Right ventricle myocardium inferior (tissue), 1 donor: Measurements from ENCODE around the gene MTHFD1. TPM values are rescaled to one million over a fixed set of nuclear protein-coding genes. Genes with fewer than 3 reads are reported as not detected.
"Not testable (repeated sequence)": the region's sequence is repeated elsewhere in the genome, so short reads cannot be mapped to it uniquely, and the experiment has no call there.

ENCODE experiments used
- ATAC-seq: fragments of 200-7000 bp; cut with Tn5 transposase; one replicate; pipeline ENCODE4 v1.9.1; 2020; ENCODE audit warnings: mild to moderate bottlenecking, moderate library complexity
- DNase-seq: peaks from one replicate; pipeline ENCODE4 v3.0.0; 2021; ENCODE audit errors: missing footprints
- intact Hi-C: fragments of 100-400 bp; cut with DNase I; formaldehyde crosslinking; loops from one replicate; pipeline ENCODE4 v1.11.0; 2022
- long read RNA-seq: library from polyadenylated mRNA; unstranded; transcript quantifications from one replicate; pipeline ENCODE4 v2.0.0, GENCODE V29; 2021
- total RNA-seq: library from RNA; stranded (reverse); fragmentation: NEBNext Ultra II Directional; extraction: Animal tissue kit (Norgen Biotek cat#: 25700); gene quantifications from one replicate; pipeline ENCODE4 v1.2.1, GENCODE V29; 2021
- donor health status: DM: no; HTN: yes; CAD: no; lungs with severe emphysema.

MTHFD1 gene
- 58.1 TPM for total RNA-seq
- long read RNA-seq, transcript MTHFD1-201 (28 exons, 3,136 nt): major isoform, 55 of 65 reads
- long read RNA-seq, partial matches to known transcripts: 4 of 65 reads
- long read RNA-seq, other reads (novel, unspliced or antisense): 6 of 65 reads

DNA sequence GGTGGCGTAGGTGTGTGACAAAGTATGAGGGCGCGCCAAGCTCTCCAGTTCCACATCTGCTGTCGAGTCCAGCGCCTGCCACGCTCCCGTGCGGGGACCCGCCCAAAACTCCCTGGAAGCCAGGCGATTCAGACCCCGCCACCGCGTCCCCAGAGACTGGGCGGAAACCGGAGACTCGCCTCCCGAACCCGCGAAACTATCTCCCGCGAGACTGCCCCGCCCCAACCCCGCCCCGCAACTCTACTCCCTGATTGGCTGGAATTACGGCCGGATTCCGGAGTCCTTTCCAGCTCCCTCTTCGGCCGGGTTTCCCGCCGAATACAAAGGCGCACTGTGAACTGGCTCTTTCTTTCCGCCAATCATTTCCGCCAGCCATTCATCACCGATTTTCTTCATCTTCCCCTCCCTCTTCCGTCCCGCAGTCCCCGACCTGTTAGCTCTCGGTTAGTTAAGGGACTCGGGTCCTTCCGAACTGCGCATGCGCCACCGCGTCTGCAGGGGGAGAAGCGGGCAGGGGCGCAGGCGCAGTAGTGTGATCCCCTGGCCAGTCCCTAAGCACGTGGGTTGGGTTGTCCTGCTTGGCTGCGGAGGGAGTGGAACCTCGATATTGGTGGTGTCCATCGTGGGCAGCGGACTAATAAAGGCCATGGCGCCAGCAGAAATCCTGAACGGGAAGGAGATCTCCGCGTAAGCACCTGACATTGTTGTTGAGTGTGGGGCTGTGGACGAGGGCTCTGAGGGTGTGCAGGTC, at the start of gene MTHFD1:
Gene MTHFD1, plus strand, starts transcription at position 572 of the 751 bp plus-strand sequence. Its CDS starts 75 bp downstream, at position 647.
- ATAC-seq: peak; percentile 92
- intact Hi-C loops: loop anchor here (2.0 kb wide), 1 partner anchor 49 kb away; no protein-coding TSS in a partner anchor
- peak; percentile 100 for DNase-seq

DNA sequence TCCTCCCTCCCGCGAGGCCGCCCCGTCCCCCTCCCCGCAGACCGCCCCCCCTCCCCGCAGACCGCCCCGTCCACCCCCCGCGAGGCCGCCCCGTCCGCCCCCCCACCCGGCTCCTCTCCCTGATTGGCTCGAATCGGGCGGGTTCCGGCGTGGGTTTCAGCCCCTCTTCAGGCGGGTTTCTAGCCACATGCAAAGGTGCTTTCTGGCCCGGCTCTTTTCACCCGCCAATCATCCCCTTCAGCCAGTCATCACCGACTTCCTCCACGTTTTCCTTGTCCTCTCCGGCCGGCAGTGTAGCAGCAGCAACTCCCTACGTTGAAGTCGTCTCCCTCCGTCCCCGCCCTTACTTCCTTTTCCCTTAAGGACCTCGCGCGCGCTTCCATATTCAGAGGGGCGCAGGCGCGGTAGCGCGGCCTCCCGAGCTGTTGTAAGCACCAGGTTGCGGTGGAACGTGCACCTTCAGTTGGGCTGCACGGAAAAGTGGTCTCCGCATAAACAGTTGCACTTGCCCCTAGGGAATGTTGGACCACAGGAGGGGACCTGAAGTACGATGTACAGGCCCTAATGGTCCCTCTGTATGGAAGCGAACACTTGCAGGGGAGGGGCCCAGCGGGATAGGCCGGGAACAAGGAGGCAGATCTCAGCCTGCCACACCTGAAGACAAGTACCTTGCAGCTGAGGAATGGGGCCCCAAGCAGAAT, 49.4 kb upstream of the MTHFD1 start:
- peak; percentile 95 for ATAC-seq
- peak; percentile 95 for DNase-seq
- intact Hi-C loops: loop anchor here (2.0 to 5.0 kb wide), 2 partner anchors 50 to 696 kb away; partner anchors contain the start of genes MTHFD1 and WDR89

- ATAC-seq: no peak
- intact Hi-C loops: loop anchor here (5.0 to 10.0 kb wide), 3 partner anchors 134 to 297 kb away; partner anchors contain the start of genes ZBTB1 and ZBTB25
These were observed 47.5 kb upstream of the MTHFD1 start for GRCh38 chr14:64340560-64341196.

GRCh38 chr14:64347748-64348147, 40.4 kb upstream of the MTHFD1 start:
- ATAC-seq (no peak), DNase-seq (no peak)
- intact Hi-C loops: loop anchor here (10.0 kb wide), 2 partner anchors 127 to 157 kb away; partner anchors contain the start of genes ZBTB1 and ZBTB25

More at GRCh38 chr14:64340560-64341196, 47.5 kb upstream of the MTHFD1 start:
- no peak for DNase-seq

GRCh38 chr14:64349741-64350490, 38.2 kb upstream of the MTHFD1 start:
- intact Hi-C loops: loop anchor here (10.0 kb wide), 2 partner anchors 125 to 155 kb away; partner anchors contain the start of genes ZBTB1 and ZBTB25
- DNase-seq (no peak), ATAC-seq (no peak)

GRCh38 chr14:64363265-64363846, 24.8 kb upstream of the MTHFD1 start:
- DNase-seq (no peak), ATAC-seq (no peak)
- intact Hi-C loops: no loop called here

DNA sequence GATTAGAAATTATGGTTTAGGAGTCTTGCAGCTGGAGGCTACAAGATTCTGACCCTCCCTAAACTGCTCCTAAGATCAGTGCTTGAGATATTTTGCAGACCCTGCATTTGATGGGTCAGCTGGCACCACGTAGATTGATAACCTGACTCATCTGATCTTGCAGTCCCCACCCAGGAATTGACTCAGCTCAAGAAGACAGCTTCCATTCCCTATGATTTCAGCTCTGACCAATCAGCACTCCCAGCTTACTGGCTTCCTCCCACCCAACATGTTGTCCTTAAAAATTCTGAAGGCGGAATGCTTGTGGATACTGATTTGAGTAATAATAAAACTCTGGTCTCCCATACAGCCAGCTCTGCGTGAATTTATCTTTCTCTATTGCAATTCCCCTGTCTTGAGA, 23.2 kb upstream of the MTHFD1 start:
- ATAC-seq (no peak), DNase-seq (no peak)
- intact Hi-C loops: no loop called here

GRCh38 chr14:64365358-64365889, 22.7 kb upstream of the MTHFD1 start:
- ATAC-seq, intact Hi-C loops, DNase-seq: not testable (repeated sequence)

DNA sequence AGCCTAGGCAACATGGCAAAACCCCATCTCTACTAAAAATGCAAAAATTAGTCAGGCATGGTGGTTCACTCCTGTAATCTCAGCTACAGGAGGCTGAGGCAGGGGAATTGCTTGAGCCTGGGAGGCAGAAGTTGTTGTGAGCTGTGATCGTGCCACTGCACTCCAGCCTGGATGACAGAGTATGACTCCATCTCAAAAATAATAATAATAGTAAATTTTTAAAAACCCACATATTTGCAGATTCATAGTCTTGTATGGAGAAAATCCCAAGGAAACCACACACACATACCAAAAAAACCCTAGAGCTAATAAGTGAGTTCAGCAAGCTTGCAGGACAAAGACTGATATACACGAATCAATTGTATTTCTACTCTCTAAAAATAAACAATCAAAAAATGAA, 19.0 kb upstream of the MTHFD1 start:
- intact Hi-C loops: no loop called here
- DNase-seq (no peak), ATAC-seq (no peak)

DNA sequence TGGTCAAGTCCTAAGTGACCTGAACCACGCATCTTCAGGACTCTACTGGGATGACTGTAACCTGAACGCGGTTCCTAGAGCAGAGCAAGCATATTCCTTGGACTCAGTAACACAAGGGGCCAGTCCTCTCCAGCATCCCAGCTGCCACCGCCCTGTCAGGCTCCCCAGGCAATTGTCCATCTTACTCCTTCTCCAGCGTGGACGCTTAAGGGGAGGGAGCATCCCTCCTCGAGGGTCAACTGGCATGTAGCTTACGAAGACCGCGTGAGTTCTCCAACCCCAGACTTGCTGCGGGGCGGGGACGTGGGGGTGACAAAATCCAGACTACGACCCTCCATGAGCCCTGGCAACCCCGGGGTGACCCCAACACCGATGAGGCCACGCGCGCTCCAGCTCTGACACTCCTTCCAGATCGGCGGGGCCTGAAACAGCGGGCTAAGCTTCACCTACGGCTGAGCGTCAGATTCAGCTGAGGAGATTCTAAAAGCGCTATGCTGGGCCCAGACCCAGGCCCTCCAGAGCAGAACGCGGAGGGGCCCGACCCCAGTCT, 846 bp upstream of the MTHFD1 start:
- DNase-seq (peak; percentile 78), ATAC-seq (peak; percentile 4)
- intact Hi-C loops: no loop called here

DNA sequence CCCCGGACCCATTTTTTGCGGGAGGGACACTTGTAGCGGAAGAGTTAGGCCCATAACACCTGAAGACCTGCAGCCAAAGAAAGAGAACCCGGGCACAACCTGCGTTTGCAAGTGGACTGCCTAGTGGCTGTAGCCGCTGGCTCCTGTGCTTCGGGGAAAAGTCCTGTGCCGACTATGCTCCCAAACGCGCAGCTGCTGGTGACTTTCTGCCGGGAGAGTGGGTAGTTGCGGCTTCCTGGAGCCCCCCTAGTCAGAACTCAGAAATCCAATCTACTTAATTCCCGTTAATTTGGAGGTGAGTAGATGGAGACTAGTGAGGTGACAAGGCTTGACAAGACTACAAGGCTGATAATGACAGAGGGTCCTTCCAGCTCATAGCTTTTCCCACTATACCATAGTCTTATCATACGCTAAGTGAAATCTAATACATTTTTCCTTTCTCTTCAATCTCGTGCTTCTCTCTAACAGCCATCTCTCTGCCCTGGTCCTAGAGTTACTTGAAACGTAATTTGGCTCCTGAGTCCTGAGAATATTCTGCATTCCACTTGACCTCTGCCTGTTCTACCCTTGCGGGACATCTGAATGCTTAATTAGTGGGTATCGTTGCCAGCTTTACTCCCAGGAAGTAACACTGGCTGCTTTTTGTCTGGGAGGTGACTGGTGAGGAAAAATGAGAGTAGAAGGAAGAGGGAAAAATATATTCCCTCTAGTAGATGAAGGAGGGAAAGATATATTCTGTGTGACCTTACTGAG, 556 bp downstream of the MTHFD1 start:
- DNase-seq: no peak
- intact Hi-C loops: loop anchor here (2.0 kb wide), 1 partner anchor 50 kb away; no protein-coding TSS in a partner anchor
- peak; percentile 20 for ATAC-seq

GRCh38 chr14:64391113-64391725, 3.1 kb downstream of the MTHFD1 start:
- intact Hi-C loops: no loop called here
- ATAC-seq (no peak), DNase-seq (no peak)

DNA sequence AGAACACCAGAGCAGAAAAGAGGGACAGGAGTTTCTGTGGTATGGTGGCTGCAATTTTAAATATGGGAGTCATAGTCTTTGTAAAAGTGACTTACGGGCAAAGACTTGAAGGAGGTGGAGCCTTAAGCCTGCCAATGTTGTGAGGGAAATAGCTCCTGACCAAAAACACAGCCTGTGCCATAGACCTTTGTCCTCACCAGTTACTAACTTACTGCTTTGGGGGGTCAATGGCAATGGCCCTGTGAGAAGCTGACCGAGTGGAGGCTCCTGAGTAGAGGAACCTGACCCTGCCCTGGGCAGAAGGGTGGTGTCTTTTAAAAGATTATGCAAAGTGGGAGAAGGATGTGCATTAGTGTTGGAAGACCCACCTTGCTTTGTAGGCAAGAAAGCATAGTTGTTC, 3.8 kb downstream of the MTHFD1 start:
- intact Hi-C loops: no loop called here
- DNase-seq: no peak
- ATAC-seq: no peak

DNA sequence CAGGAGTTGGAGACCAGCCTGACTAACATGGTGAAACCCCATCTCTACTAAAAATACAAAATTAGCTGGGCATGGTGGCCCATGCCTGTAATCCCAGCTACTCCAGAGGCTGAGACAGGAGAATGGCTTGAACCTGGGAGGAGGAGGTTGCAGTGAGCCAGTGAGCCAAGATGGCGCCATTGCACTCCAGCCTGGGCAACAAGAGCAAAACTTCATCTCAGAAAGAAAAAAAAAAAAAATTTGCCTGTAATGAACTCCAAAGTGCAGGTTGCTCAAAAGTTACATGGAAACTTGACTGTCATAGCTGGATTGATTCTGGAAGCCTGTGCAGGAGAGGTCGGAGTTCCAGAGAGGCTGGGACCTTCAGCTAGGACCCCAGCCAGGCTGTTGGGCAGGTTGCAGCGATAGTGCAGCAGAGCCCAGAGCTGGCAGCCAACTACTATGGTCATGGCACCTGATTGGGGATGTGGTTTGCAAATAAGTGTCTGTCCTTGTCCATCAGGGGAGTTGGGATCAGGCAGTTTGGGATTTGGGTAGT, 5.1 kb downstream of the MTHFD1 start:
- not testable (repeated sequence) for ATAC-seq, DNase-seq

DNA sequence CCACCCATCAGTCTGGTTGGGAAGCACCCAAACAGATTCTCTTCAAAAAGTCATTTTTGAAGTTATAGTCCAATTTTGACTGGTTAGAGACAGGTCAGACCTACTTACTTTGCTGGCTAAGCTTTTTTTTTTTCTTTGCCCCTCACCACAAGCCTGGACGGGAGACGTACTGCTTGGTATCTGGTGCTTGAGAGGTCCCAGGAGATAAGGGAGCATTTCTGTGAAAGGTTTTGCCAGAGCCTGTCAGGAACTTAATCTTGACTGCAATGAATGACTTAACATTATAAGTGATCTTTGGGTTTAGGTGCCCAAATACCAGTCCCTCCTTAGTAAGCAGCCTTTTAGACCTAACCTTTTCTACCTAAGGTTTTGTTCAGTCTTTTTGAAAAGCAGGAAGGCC, 6.3 kb downstream of the MTHFD1 start:
- intact Hi-C loops: no loop called here
- ATAC-seq (no peak), DNase-seq (no peak)

More for the DNA sequence above, 5.1 kb downstream of the MTHFD1 start:
- intact Hi-C loops: not testable (repeated sequence)
